NCI-H2196 treated with DMSO at 0.1 percent for 48 hours (cell line): Measurements from ENCODE around the gene NDUFB10.
A peak's percentile ranks its signal among the peaks of the same experiment; 100 is the strongest.

Experiments
- DNase-seq: peaks from one replicate; lab custom pipeline; 2025; ENCODE audit not compliant: unreplicated experiment; lab: John Stamatoyannopoulos, UW

Gene NDUFB10

GRCh38 chr16:2001035-2001434 lies 41.7 kb downstream of the NDUFB10 start:
- no peak for DNase-seq

- no peak for DNase-seq
Observed at GRCh38 chr16:2001456-2002355, 42.4 kb downstream of the NDUFB10 start.

GRCh38 chr16:2002406-2003230 lies 43.3 kb downstream of the NDUFB10 start:
- DNase-seq = no peak

- no peak for DNase-seq
Observed at GRCh38 chr16:2003231-2003826, 44.0 kb downstream of the NDUFB10 start.

DNA sequence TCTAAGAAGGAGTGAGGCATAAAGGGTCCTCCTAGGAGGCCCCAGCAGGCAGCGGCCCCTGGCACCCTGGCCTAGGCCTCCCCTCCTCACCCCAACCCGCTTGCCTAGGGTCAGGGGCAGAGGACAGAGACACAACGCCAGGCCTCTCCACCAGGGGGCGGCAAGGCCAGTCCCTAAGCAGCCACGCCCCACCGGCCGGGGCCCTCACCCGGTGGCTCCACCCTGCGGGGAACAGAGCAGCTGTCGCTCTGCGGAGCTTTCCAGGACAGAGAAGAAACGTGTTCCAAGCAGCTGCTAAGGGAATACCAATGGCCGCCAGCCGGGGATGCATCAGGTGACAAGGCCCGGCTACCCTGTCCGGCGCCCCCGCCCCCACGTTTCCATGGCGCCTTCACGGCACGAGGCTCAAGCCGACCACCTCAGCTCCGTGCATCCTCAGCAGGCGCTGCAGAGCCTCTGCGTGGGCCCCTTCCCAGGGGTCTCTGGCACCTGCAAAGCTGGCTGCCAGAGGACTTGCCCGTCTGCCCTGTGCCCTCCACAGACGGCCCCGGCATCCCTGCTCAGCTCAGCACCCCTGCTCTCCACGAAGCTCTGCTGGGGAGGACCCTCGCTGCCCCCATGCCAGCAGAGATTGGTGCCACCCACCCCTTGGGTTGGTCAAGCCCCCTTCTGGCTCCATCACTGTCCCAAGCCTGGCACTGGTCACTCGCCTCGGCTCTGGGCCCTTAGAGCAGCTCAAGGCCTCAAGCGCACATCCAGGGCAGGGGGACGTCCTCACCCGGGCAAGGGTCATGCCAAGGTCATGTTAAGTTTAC lies 44.7 kb downstream of the NDUFB10 start:
- DNase-seq = peak; percentile 88

DNA sequence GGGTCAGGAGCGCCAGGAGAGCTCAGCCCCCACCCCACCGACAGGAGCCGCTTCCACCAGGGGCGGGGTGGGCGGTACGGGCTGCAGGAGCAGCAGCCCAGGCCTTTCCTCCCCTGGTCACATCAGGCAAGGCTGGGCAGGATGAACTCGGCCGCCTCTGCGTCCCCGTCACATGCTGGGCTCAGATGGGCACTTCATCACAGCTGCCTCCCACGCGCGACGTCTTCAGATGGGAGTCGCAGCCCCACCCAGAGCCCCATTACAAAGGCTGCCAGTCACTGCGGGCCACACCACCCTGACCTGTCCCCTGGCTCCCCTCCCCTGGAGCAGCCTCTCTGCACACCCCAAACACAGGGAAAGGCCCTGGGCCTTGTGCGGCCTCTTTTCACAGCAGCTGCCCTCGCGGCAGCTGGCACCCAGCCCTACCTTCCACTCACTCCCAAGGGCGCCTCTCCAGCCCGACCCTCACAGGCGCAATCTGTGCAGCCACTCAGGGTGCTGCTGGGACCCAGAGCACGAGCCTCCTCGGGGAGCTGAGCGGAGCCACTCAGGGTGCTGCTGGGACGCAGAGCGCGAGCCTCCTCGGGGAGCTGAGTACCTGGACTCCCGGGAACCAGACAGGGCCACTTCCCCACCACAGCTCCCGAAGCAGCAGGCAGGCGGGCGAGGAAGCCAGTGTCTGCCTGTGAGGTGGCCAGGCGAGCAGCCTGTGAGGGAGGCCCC lies 45.6 kb downstream of the NDUFB10 start:
- DNase-seq = no peak

DNA sequence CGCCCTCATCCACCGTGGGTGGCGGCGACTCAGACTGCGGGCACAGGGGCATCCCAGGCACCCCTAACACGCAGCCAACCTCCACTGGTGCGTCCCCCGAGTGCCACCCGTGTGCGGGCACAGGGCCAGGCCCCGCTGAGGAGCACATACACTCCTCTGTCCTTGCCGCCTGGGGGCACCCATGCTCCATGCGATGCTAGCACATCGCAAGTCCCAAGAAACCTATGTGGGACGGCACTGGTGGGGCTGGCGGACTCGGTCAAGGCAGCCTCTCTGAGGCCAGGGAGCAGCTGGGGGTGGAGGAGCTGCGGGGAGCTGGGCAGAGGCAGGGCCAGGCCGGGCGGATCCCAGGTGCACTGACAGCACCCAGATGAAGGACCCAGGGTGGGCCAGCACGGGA lies 46.3 kb downstream of the NDUFB10 start:
- DNase-seq = no peak

DNA sequence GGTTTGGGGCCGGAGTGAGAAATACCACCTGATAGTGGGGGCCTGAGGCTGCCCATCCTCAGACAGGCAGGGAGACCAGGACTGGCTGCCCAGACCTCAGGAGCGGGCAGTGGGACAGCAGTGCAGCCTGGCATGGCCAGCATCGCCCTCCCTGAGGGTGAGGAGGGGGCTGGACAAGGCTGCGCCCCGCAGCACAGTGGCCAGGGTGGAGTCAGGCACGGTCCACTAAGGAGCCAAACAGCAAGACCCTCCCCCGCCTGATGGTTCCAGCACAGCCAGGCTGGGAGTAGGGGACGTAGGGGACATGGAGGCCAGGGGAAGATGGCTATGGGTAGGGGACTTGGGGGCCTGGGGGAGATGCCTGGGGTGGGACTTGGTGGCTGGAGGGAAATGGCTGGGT lies 47.0 kb downstream of the NDUFB10 start:
- DNase-seq = no peak

GRCh38 chr16:2007081-2007836 lies 47.9 kb downstream of the NDUFB10 start:
- DNase-seq = no peak

DNA sequence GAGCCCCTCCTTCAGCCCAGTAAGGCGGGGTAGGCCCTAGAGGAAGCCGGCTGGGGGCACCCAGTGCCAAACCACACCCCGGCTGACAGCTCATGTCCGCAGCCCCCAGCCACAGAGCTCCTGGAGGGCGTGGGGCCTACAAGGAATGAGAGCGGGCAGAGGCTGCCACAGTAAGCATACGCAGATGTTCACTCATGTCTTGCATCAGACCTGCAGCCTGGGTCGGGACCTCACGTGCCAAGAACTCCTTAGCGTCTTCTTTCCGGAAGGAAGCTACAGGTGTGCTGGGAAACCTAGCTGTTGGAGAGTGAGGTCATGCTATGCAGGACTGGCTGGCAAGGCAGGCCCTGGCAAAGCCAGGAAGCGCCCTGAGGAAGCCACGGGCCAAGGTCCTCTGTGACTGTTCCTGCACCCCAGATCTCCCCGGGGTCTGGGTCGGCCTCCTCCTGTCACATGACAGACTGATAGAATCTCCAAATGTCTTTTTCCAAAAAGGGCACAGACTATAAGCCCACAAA lies 48.7 kb downstream of the NDUFB10 start:
- DNase-seq = peak; percentile 56

GRCh38 chr16:2008631-2009163 lies 49.4 kb downstream of the NDUFB10 start:
- DNase-seq = no peak

DNA sequence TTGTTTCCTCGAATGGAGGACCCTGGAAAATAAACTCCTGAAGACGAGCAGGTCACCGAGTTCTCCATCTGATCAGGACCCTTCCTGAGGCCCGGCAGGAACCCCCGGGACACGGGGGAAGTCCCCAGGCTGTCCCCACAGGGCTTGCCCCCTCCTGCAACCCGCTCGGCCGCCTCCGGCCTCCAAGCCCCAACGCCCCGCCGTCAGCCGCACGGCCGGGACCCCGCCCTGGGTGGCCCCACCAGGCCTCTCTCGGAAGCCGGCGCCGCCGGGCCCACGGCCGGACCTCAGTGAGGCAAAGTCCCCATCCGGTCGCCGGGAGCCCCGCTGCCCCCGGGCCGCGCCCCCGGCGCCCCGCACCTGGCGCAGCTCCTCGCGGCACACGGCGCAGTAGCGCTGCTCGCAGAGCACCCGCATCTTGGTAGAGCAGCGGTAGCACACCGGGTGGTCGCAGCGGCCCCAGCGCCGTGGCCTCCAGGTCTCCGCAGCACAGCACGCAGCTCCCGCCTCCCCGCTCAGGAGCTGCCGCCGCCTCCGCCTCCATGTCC lies 49.9 kb downstream of the NDUFB10 start:
- no peak for DNase-seq

- peak; percentile 78 for DNase-seq
Observed at GRCh38 chr16:2009791-2010510, 50.6 kb downstream of the NDUFB10 start, which contains the start of gene ZNF598. Gene ZNF598 (minus strand): TSS chr16:2009821.
